Left ventricle myocardium inferior (tissue), 1 donor: Measurements from ENCODE around the gene KRT13. TPM values are rescaled to one million over a fixed set of nuclear protein-coding genes. Genes with fewer than 3 reads are reported as not detected.

Experiments
- DNase-seq: peaks from one replicate; pipeline ENCODE4 v3.0.0-alpha.2; 2020
- H3K27ac ChIP-seq: fragments of 200-600 bp; replicated peaks from 2 replicates; pipeline ENCODE4 v1.8.0; 2021
- H3K27me3 ChIP-seq: fragments of 200-600 bp; 2 replicates; pipeline ENCODE4 v1.8.0; 2021; ENCODE audit warnings: low read depth
- H3K36me3 ChIP-seq: fragments of 200-600 bp; 2 replicates; pipeline ENCODE4 v1.8.0; 2021
- H3K4me1 ChIP-seq: fragments of 200-600 bp; 2 replicates; pipeline ENCODE4 v1.8.0; 2021
- H3K4me3 ChIP-seq: fragments of 200-600 bp; 2 replicates; pipeline ENCODE4 v1.8.0; 2021; ENCODE audit warnings: mild to moderate bottlenecking, moderate library complexity
- H3K9me3 ChIP-seq: fragments of 200-600 bp; replicated peaks from 2 replicates; pipeline ENCODE4 v1.8.0; 2021
- CTCF ChIP-seq: fragments of 200-600 bp; IDR thresholded peaks from 2 replicates; pipeline ENCODE4 v1.8.0; 2021; ENCODE audit warnings: antibody characterized with exemption, mild to moderate bottlenecking, borderline replicate concordance
- intact Hi-C: fragments of 100-400 bp; cut with micrococcal nuclease; formaldehyde crosslinking; loops from one replicate; pipeline ENCODE4 v1.11.0; 2022
- total RNA-seq: library from RNA; stranded (reverse); fragmentation: NEBNext Ultra II Directional; extraction: Animal tissue kit (Norgen Biotek cat#: 25700); gene quantifications from one replicate; pipeline ENCODE4 v1.2.1, GENCODE V29; 2021
- donor health status: DM: no; HTN: yes; CAD: no; lungs with severe emphysema.

The KRT13 gene
- total RNA-seq, 1 donor from 2014 or later: not detected

GRCh38 chr17:41486809-41487530 is 18.4 kb downstream of the KRT13 start:
- DNase-seq: no peak
- Histone ChIP-seq H3K36me3 (no peaks in the 10 kb centered on the region), H3K27ac (no peak overlapping the region), H3K27me3 (peaks cover 90% of the 10 kb centered on the region), H3K4me1 (no peaks in the 10 kb centered on the region), H3K4me3 (no peak overlapping the region), H3K9me3 (no peaks in the 10 kb centered on the region)
- TF ChIP-seq CTCF: peak; percentile 37
- intact Hi-C loops: no loop called here

GRCh38 chr17:41486316-41486715 is 19.1 kb downstream of the KRT13 start:
- Histone ChIP-seq H3K4me3 (no peak overlapping the region), H3K9me3 (no peaks in the 10 kb centered on the region), H3K27me3 (peaks cover 88% of the 10 kb centered on the region), H3K27ac (no peak overlapping the region), H3K4me1 (no peaks in the 10 kb centered on the region), H3K36me3 (no peaks in the 10 kb centered on the region)
- TF ChIP-seq CTCF: no peak
- DNase-seq: no peak
- intact Hi-C loops: no loop called here

GRCh38 chr17:41484920-41485904 is 20.2 kb downstream of the KRT13 start:
- no peak overlapping the region for H3K27ac ChIP-seq
- H3K36me3 ChIP-seq: no peaks in the 10 kb centered on the region
- no peaks in the 10 kb centered on the region for H3K4me1 ChIP-seq
- no peak for DNase-seq
- no peak overlapping the region for H3K4me3 ChIP-seq
- H3K27me3 ChIP-seq: peaks cover 92% of the 10 kb centered on the region
- no peaks in the 10 kb centered on the region for H3K9me3 ChIP-seq
- TF ChIP-seq CTCF: no peak
- intact Hi-C loops: no loop called here

- TF ChIP-seq CTCF: no peak
- Histone ChIP-seq H3K27ac (no peak overlapping the region), H3K9me3 (no peaks in the 10 kb centered on the region), H3K4me3 (no peak overlapping the region), H3K27me3 (peaks cover 94% of the 10 kb centered on the region), H3K36me3 (no peaks in the 10 kb centered on the region), H3K4me1 (no peaks in the 10 kb centered on the region)
- no peak for DNase-seq
- intact Hi-C loops: no loop called here
Measured at GRCh38 chr17:41483991-41484826, 21.2 kb downstream of the KRT13 start.

- intact Hi-C loops: no loop called here
- no peak for TF ChIP-seq CTCF
Measured at GRCh38 chr17:41483531-41483930, 21.9 kb downstream of the KRT13 start.

More at GRCh38 chr17:41483531-41483930, 21.9 kb downstream of the KRT13 start:
- DNase-seq: no peak
- no peaks in the 10 kb centered on the region for H3K4me1 ChIP-seq
- H3K36me3 ChIP-seq: no peaks in the 10 kb centered on the region
- no peak overlapping the region for H3K27ac ChIP-seq
- H3K9me3 ChIP-seq: no peaks in the 10 kb centered on the region
- peaks cover 87% of the 10 kb centered on the region for H3K27me3 ChIP-seq
- H3K4me3 ChIP-seq: no peak overlapping the region
